ENCODE data around the gene RUNX1. TPM values are rescaled to one million over a fixed set of nuclear protein-coding genes. Genes with fewer than 3 reads are reported as not detected.

Gene RUNX1
- total RNA-seq, 4 donors from 2014 or later: 16.2 to 34.6 (median 26.4) TPM

DNA sequence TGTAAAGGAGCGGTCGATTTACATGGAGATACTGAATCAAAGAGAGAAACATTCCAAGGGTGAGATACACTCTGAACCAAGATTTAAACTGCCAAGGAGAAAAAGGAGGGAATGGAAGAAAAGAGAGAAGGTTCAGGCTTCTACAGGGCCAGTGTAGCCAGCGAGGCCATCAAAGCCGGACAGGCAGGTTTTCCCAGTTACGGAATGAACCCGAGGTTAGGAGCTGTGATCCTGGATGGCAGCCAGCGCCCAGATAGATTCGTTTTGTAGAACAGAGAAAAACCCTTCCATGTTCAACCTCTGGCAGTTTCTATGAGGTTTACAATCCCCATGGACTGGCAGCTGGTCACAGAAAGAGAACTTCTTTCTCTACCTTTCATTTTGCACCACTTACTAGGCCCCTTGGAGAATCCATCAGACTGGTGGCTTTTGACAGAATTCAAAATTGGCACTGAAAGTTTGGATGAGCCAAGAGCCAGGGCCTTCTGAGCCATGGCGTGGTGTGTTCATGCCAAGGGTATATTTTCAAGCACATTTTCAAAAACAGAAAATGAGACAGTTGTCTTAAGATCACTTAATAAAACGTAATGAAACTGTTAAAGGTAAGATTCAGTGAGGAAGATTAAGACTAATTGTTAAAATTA is 171.5 kb downstream of the RUNX1 start:
- TF ChIP-seq, protein P1, sequence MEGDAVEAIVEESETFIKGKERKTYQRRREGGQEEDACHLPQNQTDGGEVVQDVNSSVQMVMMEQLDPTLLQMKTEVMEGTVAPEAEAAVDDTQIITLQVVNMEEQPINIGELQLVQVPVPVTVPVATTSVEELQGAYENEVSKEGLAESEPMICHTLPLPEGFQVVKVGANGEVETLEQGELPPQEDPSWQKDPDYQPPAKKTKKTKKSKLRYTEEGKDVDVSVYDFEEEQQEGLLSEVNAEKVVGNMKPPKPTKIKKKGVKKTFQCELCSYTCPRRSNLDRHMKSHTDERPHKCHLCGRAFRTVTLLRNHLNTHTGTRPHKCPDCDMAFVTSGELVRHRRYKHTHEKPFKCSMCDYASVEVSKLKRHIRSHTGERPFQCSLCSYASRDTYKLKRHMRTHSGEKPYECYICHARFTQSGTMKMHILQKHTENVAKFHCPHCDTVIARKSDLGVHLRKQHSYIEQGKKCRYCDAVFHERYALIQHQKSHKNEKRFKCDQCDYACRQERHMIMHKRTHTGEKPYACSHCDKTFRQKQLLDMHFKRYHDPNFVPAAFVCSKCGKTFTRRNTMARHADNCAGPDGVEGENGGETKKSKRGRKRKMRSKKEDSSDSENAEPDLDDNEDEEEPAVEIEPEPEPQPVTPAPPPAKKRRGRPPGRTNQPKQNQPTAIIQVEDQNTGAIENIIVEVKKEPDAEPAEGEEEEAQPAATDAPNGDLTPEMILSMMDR (IDR thresholded peaks at IDR 0.05; ENCODE audit: low read depth): no peak

DNA sequence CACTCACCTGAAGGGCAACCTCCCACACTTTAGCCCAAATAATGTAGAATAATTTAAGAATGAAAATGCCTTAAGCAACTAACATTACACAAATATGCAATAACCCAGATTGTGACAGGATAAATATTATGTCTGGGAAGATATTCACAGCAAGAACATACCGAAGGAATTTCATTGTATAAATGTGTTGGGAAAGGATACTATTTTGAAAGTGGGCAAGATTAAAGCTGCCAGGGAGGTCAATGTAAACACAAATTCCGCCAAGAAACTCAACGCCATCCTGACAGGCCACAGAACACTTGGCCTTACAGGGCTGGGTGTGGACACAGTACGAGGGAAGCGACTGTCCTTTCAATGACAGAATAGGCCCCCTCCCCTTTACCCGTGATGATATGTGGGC is 173.3 kb downstream of the RUNX1 start:
- TF ChIP-seq, protein P1 (IDR thresholded peaks at IDR 0.05; ENCODE audit: low read depth): no peak

DNA sequence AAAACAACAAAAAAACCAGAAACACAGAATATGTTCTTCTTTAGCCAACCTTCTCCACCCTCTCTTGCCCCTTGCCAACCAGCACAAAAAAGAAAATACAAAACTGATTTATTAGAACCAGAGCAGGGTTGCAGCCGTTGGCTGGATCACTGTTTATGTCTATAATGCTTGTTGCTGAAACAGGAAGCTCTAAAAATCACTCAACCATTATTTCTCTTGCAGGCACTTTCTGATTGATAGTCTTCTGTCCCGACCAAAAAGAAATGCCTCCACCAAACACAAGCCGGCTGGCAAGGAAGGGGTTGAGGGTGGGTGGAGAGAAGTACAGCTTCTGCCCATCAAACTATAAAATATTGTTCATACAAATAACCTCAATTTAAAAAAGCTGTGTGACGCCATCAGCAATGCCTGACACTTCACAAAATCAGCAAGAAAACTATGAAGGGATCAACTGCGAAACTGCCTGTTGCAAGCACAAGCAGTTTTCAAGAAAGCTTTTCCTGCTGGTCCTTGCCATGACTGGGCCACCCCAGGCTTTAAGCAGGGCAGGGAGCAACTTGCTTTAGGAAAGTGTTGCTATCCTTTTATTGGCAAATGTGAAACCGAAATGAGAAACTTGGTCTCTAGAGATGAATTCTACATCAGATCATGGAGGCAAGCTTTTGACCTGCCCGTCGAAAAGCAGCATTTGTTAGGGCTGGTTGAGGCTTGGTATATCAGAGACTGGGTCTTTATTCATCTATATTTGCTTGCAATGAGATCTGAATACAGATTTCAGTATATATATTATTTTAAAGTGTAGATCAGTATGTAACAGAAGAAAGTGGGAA is 174.2 kb downstream of the RUNX1 start:
- TF ChIP-seq, protein P1 (IDR thresholded peaks at IDR 0.05; ENCODE audit: low read depth): no peak

DNA sequence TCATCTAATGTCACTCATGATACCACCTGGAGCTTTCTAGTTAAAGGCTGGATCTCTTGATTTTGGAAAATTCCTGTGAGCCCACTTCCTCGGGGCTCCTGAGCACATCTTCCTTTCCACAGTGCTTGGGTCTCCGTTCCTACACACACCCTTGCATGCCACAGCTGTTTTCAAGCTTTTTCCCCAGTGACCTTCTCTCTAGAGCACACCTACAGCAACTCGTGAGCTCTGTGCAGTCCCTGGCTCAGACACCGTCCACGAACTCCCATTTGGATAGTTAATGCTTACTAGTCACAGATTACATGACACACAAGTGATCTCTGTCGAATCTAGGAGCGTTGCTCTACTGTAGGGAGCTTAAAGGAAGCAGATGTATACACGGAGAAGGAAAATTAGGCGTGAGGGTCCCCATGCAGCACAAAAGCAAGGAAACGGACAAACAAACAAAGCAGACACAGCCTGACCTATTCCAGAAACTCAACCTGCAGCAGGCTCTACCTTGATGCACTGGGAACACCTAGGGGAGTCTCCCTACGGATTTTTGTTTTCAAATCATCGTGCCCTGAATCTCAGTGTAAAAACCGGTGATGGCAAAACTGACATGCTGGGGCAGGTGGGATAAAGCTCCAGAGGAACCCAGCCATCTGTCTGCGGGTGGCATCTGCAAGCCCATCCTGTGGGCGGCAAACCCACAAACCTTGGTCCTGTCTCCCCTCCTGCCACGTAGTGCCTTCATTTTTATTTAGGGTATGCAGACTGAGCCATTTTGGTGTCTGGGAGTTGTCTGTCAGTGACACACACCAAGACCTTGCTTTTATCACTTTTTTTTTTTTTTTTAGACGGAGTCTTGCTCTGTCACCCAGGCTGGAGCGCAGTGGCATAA is 177.8 kb downstream of the RUNX1 start:
- TF ChIP-seq, protein P1 (IDR thresholded peaks at IDR 0.05; ENCODE audit: low read depth): no peak

DNA sequence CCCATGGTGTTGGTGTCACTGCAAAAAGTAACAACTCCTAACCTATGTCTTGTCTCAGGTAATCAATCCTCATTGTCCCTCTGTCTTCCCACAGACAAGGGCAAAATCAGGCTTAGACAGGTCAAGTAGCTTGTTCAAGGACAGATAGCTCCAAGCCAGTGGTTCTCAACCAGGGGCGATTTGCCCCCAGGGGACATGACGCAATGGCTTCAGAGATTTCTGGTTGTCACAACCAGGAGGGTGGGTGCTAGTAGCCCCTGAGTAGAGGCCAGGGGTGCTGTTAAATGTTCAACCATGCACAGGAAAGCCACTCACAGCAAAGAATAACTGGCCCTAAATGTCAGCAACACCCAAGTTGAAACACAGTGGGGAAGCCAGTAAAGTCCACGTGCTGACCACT is 178.9 kb downstream of the RUNX1 start:
- TF ChIP-seq, protein P1 (IDR thresholded peaks at IDR 0.05; ENCODE audit: low read depth): no peak

DNA sequence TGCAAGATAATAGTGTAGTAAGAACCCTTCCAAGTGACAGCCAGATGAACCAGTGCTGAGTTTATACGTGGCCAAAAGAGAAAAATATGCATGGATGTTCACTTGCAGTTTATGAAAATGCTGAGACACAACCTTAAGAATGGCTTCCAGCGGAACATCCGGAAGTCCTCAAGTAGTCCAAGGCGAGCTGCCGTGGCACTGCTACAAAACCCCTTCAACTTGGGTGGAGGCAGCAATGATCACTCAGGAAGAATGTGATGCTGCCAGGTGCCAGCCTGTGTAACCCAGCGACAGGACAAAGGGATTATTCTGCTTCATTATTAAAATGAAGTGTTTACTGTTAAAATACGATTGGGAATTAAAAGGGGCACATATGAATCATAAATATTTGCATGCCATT is 179.6 kb downstream of the RUNX1 start:
- TF ChIP-seq, protein P1 (IDR thresholded peaks at IDR 0.05; ENCODE audit: low read depth): no peak

DNA sequence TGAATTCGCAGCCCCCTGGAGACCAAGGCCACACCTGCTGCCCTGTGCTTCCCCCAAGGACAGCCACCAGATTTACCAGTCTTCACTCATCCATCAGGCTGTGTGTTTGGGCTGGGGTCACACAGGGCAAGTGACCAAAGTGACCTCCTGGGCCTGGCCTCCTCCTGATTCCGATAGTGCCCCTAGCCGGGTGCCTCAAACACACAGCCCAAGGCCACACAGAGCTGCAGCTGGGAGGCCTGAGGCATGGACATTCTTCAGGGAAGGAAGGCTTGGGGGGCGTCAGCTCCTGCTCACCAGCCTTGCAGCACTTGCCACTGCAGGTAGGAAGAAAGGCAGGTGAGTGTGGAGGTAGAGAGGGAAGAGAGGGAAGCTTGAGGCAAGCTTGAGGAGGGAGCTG is 181.3 kb downstream of the RUNX1 start:
- TF ChIP-seq, protein P1 (IDR thresholded peaks at IDR 0.05; ENCODE audit: low read depth): no peak

Data from subcutaneous adipose tissue (tissue), 4 donors.